Measurements from ENCODE around the gene IL1RN.

Gene IL1RN

GRCh38 chr2:113105047-113105785 is 22.2 kb upstream of the IL1RN start:
- Histone ChIP-seq H3K27me3 (ENCODE audit: control insufficient read depth, insufficient read depth, low read length) (peaks cover 20% of the 10 kb centered on the region), H3K4me2 (ENCODE audit: low read length) (no peak overlapping the region), H3K4me3 (ENCODE audit: low read length) (no peak overlapping the region), H3K4me1 (ENCODE audit: control insufficient read depth, insufficient read depth, low read length) (no peaks in the 10 kb centered on the region), H3K9me3 (replicated peaks; ENCODE audit: low read length) (no peaks in the 10 kb centered on the region), H3K36me3 (ENCODE audit: insufficient read depth, low read length) (no peaks in the 10 kb centered on the region), H3K9ac (ENCODE audit: low read depth, low read length) (no peak overlapping the region)

- peaks cover 46% of the 10 kb centered on the region for H3K27me3 ChIP-seq (ENCODE audit: control insufficient read depth, insufficient read depth, low read length)
- no peak overlapping the region for H3K4me3 ChIP-seq (ENCODE audit: low read length)
- H3K9ac ChIP-seq (ENCODE audit: low read depth, low read length): no peak overlapping the region
- no peak overlapping the region for H3K4me2 ChIP-seq (ENCODE audit: low read length)
- no peaks in the 10 kb centered on the region for H3K9me3 ChIP-seq (replicated peaks; ENCODE audit: low read length)
- no peaks in the 10 kb centered on the region for H3K36me3 ChIP-seq (ENCODE audit: insufficient read depth, low read length)
- H3K4me1 ChIP-seq (ENCODE audit: control insufficient read depth, insufficient read depth, low read length): no peaks in the 10 kb centered on the region
These were observed 16.3 kb upstream of the IL1RN start for GRCh38 chr2:113111121-113111520.

DNA sequence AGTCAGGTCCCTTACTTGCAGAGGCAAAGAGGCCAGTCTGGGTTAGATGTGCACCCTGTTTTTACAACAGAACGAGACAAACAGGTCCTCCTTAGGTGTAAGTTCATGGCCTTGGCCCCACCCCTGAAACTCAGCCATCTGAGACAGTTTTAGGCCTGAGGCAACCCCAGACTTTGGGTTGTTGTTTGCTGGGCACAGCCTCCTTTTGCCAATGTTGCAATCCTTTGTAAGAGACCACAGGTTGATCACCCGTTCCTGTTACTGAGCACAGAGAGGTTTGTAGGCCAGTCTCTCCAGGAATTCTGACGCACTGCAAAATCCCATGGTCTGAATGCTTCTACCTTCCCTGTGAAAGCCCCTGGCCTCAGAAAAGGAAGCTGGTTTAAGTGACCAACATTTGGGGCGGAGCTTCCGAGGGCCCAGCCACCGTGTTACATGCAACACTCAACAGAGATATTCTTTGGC is 15.5 kb upstream of the IL1RN start:
- no peaks in the 10 kb centered on the region for H3K4me1 ChIP-seq (ENCODE audit: control insufficient read depth, insufficient read depth, low read length)

DNA sequence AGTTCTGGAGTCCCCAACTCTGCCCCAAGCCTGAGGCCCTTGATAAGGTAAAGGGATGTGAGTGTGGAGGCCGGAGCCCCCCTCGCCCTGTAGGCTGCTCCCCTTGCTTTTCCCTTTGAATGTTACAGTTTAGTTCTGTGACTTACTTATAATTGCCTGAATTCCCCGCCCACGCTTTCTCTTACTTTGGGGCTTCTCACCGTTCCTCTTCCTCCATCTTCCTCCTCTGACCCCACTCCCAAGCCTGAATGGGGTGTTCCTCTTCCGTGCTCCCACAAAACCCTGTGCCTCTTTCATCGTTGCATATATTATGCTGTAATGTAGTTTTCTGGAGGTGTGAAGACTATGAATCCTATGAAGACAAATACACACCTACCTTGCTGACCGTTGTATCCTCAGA is 15.0 kb upstream of the IL1RN start:
- no peak overlapping the region for H3K4me3 ChIP-seq (ENCODE audit: low read length)
- H3K9ac ChIP-seq (ENCODE audit: low read depth, low read length): no peak overlapping the region
- peaks cover 42% of the 10 kb centered on the region for H3K27me3 ChIP-seq (ENCODE audit: control insufficient read depth, insufficient read depth, low read length)
- no peak overlapping the region for H3K4me2 ChIP-seq (ENCODE audit: low read length)
- no peaks in the 10 kb centered on the region for H3K4me1 ChIP-seq (ENCODE audit: control insufficient read depth, insufficient read depth, low read length)
- H3K9me3 ChIP-seq (replicated peaks; ENCODE audit: low read length): no peaks in the 10 kb centered on the region
- H3K36me3 ChIP-seq (ENCODE audit: insufficient read depth, low read length): no peaks in the 10 kb centered on the region

More for the DNA sequence above, 15.5 kb upstream of the IL1RN start:
- Histone ChIP-seq H3K4me2 (ENCODE audit: low read length) (no peak overlapping the region), H3K36me3 (ENCODE audit: insufficient read depth, low read length) (no peaks in the 10 kb centered on the region), H3K9ac (ENCODE audit: low read depth, low read length) (no peak overlapping the region), H3K9me3 (replicated peaks; ENCODE audit: low read length) (no peaks in the 10 kb centered on the region), H3K27me3 (ENCODE audit: control insufficient read depth, insufficient read depth, low read length) (peaks cover 46% of the 10 kb centered on the region), H3K4me3 (ENCODE audit: low read length) (no peak overlapping the region)

DNA sequence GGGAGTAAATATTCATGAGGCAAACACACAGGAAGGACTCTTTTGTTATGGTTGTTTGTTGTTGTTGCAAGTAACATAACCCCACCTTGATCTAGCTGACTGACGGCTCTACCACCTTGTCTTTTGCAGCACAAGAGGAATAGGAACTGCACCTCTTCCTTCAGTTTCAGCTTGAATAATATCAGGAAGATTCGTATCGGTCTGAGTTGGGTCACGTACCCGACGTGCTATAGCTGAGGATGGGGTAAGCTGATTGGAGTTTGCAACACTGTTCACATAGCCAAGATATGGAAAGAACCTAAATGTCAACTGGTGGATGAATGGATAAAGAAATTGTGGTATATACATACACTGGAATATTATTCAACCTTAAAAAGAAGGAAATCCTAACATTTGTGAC is 14.5 kb upstream of the IL1RN start:
- Histone ChIP-seq H3K9me3 (replicated peaks; ENCODE audit: low read length) (no peaks in the 10 kb centered on the region), H3K9ac (ENCODE audit: low read depth, low read length) (no peak overlapping the region), H3K4me2 (ENCODE audit: low read length) (no peak overlapping the region), H3K4me1 (ENCODE audit: control insufficient read depth, insufficient read depth, low read length) (no peaks in the 10 kb centered on the region), H3K27me3 (ENCODE audit: control insufficient read depth, insufficient read depth, low read length) (peaks cover 42% of the 10 kb centered on the region), H3K4me3 (ENCODE audit: low read length) (no peak overlapping the region), H3K36me3 (ENCODE audit: insufficient read depth, low read length) (no peaks in the 10 kb centered on the region)

GRCh38 chr2:113113807-113114206 is 13.6 kb upstream of the IL1RN start:
- Histone ChIP-seq H3K9ac (ENCODE audit: low read depth, low read length) (no peak overlapping the region), H3K36me3 (ENCODE audit: insufficient read depth, low read length) (no peaks in the 10 kb centered on the region), H3K9me3 (replicated peaks; ENCODE audit: low read length) (no peaks in the 10 kb centered on the region), H3K4me3 (ENCODE audit: low read length) (no peak overlapping the region), H3K4me1 (ENCODE audit: control insufficient read depth, insufficient read depth, low read length) (no peaks in the 10 kb centered on the region), H3K4me2 (ENCODE audit: low read length) (no peak overlapping the region), H3K27me3 (ENCODE audit: control insufficient read depth, insufficient read depth, low read length) (peaks cover 42% of the 10 kb centered on the region)

DNA sequence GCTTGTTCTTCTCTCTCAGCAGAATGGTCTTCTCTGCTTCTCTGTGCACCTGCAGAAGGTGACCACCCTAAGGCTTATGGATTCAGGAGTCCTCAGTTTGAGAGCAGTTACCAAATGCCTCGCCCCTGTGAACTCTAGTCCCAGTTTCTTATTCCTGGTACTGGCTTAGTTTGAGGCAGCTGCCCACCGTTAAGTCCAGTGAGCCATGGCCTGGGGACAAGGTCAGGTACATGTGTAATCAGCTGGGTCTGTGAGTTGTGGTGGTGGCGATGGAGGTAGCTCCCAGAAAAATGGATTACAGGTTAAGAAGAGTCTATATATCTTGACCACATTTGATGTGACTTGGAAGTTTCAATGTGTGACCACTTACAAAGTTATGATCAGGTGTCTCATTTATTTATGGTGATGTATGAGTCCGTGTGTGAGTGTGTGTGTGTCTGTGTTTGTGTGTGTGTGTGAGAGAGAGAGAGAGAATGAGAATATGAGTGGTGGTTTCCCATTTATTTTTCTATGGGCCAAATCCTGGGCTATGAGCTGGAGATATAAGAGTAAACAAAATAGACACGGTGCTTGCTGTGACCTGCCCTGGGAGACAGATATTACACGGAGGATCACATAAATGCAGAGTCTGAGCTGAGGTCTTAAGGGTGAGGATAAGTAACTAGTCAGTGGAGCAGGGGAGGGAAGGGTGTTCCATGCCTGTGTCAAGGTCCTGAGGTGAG is 13.0 kb upstream of the IL1RN start:
- Histone ChIP-seq H3K9ac (ENCODE audit: low read depth, low read length) (no peak overlapping the region), H3K27me3 (ENCODE audit: control insufficient read depth, insufficient read depth, low read length) (peaks cover 47% of the 10 kb centered on the region), H3K4me1 (ENCODE audit: control insufficient read depth, insufficient read depth, low read length) (no peaks in the 10 kb centered on the region), H3K4me2 (ENCODE audit: low read length) (no peak overlapping the region), H3K9me3 (replicated peaks; ENCODE audit: low read length) (no peaks in the 10 kb centered on the region), H3K36me3 (ENCODE audit: insufficient read depth, low read length) (no peaks in the 10 kb centered on the region), H3K4me3 (ENCODE audit: low read length) (no peak overlapping the region)

DNA sequence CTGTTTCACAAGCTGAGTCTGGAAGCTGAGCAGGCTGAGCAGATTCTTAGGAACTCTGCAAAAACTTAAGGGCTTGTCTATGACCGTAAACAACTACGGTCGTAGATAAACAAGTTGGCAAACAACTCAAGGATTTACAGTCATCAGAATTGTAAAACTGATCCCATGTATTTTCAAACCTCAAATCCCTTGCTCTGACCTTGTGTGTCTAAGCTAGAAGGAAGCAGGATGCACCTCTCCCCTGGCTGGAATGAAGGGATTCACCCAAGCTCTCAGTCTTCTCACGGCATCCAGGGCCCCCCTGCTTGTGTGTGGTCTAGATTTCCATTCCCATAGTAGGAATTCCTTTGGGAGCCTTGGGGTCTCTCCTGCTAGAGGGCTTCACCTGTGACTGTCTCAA is 12.4 kb upstream of the IL1RN start:
- H3K9me3 ChIP-seq (replicated peaks; ENCODE audit: low read length): no peaks in the 10 kb centered on the region
- peaks cover 50% of the 10 kb centered on the region for H3K27me3 ChIP-seq (ENCODE audit: control insufficient read depth, insufficient read depth, low read length)
- no peaks in the 10 kb centered on the region for H3K36me3 ChIP-seq (ENCODE audit: insufficient read depth, low read length)
- H3K4me1 ChIP-seq (ENCODE audit: control insufficient read depth, insufficient read depth, low read length): no peaks in the 10 kb centered on the region
- H3K9ac ChIP-seq (ENCODE audit: low read depth, low read length): no peak overlapping the region
- no peak overlapping the region for H3K4me3 ChIP-seq (ENCODE audit: low read length)
- no peak overlapping the region for H3K4me2 ChIP-seq (ENCODE audit: low read length)

DNA sequence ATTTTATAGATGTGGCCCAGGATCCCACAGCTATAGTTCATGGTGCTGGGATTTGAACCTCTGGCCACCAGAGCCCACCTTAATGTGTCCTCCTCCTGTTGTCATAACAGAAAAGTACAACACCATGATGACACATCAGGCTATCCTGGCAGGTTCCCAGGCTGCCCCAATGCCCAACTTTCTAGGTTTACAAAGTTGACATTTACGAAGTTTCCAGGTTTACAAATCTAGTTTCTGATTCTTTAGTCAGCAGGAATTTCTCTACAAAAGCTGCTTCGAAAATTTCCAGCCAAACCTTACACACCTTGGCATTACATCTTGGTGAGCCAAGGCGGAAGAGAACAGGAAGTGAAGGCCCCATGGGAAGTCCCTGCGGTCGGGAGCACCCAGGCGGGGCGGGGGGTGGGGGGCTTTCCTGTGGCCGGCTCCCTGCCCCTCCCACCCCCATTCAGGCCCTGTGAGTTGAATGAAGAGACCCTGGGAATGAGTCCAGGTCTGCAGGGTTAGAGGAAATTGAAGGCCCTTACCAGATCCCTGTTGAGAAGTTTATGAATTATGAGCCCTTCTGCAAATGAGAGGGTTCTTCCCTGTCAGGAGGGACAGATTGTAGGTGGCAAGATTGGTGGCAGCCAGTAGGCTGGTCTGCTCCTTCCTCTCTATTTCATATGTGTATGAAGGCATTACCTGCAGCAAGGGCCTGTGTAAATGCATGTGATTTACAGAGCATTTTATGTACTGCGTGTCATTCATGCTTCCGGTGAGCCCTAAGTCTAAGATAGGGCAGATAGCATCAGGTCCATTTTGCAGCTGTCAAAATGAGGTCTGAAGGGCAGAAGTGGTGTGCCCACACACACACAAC is 11.1 kb upstream of the IL1RN start:
- H3K9me3 ChIP-seq (replicated peaks; ENCODE audit: low read length): no peaks in the 10 kb centered on the region
- H3K36me3 ChIP-seq (ENCODE audit: insufficient read depth, low read length): no peaks in the 10 kb centered on the region
- no peak overlapping the region for H3K9ac ChIP-seq (ENCODE audit: low read depth, low read length)
- no peaks in the 10 kb centered on the region for H3K4me1 ChIP-seq (ENCODE audit: control insufficient read depth, insufficient read depth, low read length)
- H3K4me3 ChIP-seq (ENCODE audit: low read length): no peak overlapping the region
- H3K4me2 ChIP-seq (ENCODE audit: low read length): no peak overlapping the region
- H3K27me3 ChIP-seq (ENCODE audit: control insufficient read depth, insufficient read depth, low read length): peaks cover 51% of the 10 kb centered on the region

DNA sequence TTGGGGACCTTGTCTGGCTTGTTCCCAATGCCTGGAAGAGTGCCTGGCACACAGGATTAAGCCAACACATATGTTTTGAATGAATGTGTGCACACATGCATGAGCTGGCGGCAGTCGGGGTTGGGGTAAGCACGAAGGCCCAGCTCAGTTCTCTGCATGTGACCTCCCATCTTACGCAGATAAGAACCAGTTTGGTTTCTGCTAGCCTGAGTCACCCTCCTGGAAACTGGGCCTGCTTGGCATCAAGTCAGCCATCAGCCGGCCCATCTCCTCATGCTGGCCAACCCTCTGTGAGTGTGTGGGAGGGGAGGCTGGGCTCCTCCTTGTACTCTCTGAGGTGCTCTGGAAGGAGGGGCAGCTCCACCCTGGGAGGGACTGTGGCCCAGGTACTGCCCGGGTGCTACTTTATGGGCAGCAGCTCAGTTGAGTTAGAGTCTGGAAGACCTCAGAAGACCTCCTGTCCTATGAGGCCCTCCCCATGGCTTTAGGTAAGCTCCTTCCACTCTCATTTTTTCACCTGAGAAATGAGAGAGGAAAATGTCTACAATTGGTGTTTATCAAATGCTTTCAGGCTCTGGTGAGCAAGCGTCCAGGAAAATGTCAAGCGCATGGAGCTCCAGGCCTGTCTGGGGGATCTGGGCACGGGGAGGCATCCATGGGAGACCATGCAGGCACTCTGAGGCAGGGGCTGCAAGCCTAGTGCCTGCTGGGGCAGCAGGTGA is 9.7 kb upstream of the IL1RN start:
- Histone ChIP-seq H3K9ac (ENCODE audit: low read depth, low read length) (no peak overlapping the region), H3K4me3 (ENCODE audit: low read length) (no peak overlapping the region), H3K4me1 (ENCODE audit: control insufficient read depth, insufficient read depth, low read length) (no peaks in the 10 kb centered on the region), H3K27me3 (ENCODE audit: control insufficient read depth, insufficient read depth, low read length) (peaks cover 50% of the 10 kb centered on the region), H3K9me3 (replicated peaks; ENCODE audit: low read length) (no peaks in the 10 kb centered on the region), H3K36me3 (ENCODE audit: insufficient read depth, low read length) (no peaks in the 10 kb centered on the region), H3K4me2 (ENCODE audit: low read length) (no peak overlapping the region)

DNA sequence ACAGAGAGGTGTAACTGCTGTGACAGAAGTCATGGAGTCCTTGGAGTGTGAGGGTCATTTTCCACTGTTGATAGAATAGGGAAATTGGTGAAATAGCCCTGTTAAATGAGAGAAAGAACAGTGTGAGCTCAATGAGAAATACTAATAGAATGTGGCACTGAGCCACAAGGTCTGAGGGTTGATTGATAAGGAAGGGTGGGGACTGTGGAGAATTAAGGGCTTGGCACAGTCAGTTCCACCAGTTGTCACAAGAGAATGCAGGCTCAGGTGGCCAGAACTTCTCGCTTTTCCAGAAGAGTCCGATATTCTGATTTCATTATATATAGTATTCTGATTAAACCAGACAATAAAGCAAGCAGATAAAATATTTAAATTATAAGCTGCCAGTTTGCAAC is 9.1 kb upstream of the IL1RN start:
- Histone ChIP-seq H3K9me3 (replicated peaks; ENCODE audit: low read length) (no peaks in the 10 kb centered on the region), H3K9ac (ENCODE audit: low read depth, low read length) (no peak overlapping the region), H3K4me2 (ENCODE audit: low read length) (no peak overlapping the region), H3K4me3 (ENCODE audit: low read length) (no peak overlapping the region), H3K36me3 (ENCODE audit: insufficient read depth, low read length) (no peaks in the 10 kb centered on the region), H3K27me3 (ENCODE audit: control insufficient read depth, insufficient read depth, low read length) (peaks cover 48% of the 10 kb centered on the region), H3K4me1 (ENCODE audit: control insufficient read depth, insufficient read depth, low read length) (no peaks in the 10 kb centered on the region)
